Suprapubic skin (tissue), 3 donors: ENCODE measurements around the gene C5orf24.

Source experiments
- EP300 ChIP-seq: sonication (generic); formaldehyde crosslinking; IDR thresholded peaks from one replicate; pipeline ENCODE4 v1.6.1; 2017; ENCODE audit warnings: antibody characterized with exemption
- POLR2A ChIP-seq, 2 donors: fragments of 450-650 bp; IDR thresholded peaks; one replicate each; pipeline ENCODE4 v1.6.1; 2017; ENCODE audit warnings: antibody characterized with exemption in 2 of 2, mild to moderate bottlenecking in 2 of 2, moderate library complexity in 2 of 2
- TF ChIP-seq, protein P1 (sequence below), 2 donors: fragments of 200-600 bp in 1 of 2; fragments of 450-650 bp in 1 of 2; sonication (generic) in 1 of 2; IDR thresholded peaks; one replicate each; pipeline ENCODE4 v1.5.1; 2016 to 2019; ENCODE audit warnings: antibody characterized with exemption in 2 of 2, mild to moderate bottlenecking in 1 of 2, moderate library complexity in 1 of 2

DNA sequence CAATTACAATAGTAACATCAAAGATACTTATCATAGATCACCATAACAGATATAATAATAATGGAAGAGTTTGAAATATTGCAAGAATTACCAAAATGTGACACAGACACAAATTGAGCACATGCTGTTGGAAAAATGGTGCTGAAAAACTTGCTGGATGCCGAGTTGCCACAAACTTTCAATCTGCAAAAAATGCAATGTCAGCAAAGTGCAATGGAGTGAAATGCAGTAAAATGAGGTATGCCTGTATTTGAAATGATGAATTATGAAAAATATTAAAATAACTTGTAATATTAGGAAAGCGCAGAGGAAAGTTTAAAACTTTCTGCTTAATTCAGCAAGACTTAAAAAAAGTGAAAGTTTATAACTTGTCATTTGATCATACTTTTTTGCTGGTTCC lies 47.2 kb downstream of the C5orf24 start:
- TF ChIP-seq, protein P1, sequence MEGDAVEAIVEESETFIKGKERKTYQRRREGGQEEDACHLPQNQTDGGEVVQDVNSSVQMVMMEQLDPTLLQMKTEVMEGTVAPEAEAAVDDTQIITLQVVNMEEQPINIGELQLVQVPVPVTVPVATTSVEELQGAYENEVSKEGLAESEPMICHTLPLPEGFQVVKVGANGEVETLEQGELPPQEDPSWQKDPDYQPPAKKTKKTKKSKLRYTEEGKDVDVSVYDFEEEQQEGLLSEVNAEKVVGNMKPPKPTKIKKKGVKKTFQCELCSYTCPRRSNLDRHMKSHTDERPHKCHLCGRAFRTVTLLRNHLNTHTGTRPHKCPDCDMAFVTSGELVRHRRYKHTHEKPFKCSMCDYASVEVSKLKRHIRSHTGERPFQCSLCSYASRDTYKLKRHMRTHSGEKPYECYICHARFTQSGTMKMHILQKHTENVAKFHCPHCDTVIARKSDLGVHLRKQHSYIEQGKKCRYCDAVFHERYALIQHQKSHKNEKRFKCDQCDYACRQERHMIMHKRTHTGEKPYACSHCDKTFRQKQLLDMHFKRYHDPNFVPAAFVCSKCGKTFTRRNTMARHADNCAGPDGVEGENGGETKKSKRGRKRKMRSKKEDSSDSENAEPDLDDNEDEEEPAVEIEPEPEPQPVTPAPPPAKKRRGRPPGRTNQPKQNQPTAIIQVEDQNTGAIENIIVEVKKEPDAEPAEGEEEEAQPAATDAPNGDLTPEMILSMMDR (IDR thresholded peaks at IDR 0.05), result no peak
- TF ChIP-seq EP300 (no peak), POLR2A (IDR thresholded peaks at IDR 0.05) (no peak)
